ENCODE results near the gene MSMP. TPM values are rescaled to one million over a fixed set of nuclear protein-coding genes. Genes with fewer than 3 reads are reported as not detected.

The MSMP gene
- total and polyA plus RNA-seq, 10 of the 15 experiments (the other 5 are each of a cell fraction or from before 2014, with no cell fraction given) = 0.33 to 2.4 (median 0.86) TPM; not detected in 4

DNA sequence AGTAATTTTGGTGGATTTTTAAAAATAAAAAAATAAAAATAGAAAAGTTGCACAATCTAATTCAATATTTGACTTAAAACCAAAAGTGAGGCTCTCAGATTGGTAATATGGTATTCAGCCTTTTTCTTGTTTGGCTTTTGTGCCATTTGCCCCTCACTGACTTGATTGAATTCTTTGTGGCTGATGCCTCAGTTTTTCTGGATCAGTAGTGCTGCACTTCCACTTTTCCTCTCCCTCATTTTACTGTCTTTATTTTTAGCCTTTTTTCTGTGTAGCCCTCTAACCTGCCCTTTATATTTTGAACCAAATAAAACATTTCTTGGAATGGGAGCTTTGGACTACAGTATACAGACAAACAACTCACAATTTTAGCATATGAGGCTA lies 3.8 kb upstream of the MSMP start:
- in situ Hi-C loops (cut with MboI) (no loop called here), intact Hi-C loops (cut with micrococcal nuclease; ENCODE audit: unreplicated experiment) (loop anchor here (2.0 kb wide), 1 partner anchor 25 kb away; the partner anchor contains the start of genes CREB3 and TLN1)
- BruUV-seq (replicated peaks) = no TSS peak
- Histone ChIP-seq H3K27me3 (replicated peaks in 1 of 2; ENCODE audit: control insufficient read depth in 2 of 2, insufficient read depth in 2 of 2, low read length in 1 of 2) (no peaks in the 10 kb centered on the region), H3K9ac (ENCODE audit: control insufficient read depth, insufficient read depth, low read length) (peak overlapping the region; percentile 97), H2AFZ (ENCODE audit: control insufficient read depth, low read depth, low read length) (no peak overlapping the region), H3K4me1 (ENCODE audit: control insufficient read depth, insufficient read depth, low read length) (peaks cover 22% of the 10 kb centered on the region), H3K4me3 (peak overlapping the region; percentile 87), H3K27ac (ENCODE audit: control insufficient read depth, insufficient read depth) (peak overlapping the region; percentile 98), H3K4me2 (ENCODE audit: control insufficient read depth, insufficient read depth) (peak overlapping the region; percentile 90), H3K9me3 (replicated peaks; ENCODE audit: control insufficient read depth, insufficient read depth, low read length) (no peaks in the 10 kb centered on the region), H4K20me1 (ENCODE audit: control insufficient read depth, insufficient read depth) (no peaks in the 10 kb centered on the region), H3K36me3 (ENCODE audit: control insufficient read depth in 2 of 2, insufficient read depth in 2 of 2, low read length in 1 of 2) (peaks cover 0 to 8% of the 10 kb centered on the region in 2 experiments; a peak in 2 of 4 replicates), H3K79me2 (ENCODE audit: control insufficient read depth, insufficient read depth, low read length) (peaks cover 33% of the 10 kb centered on the region)
- DNase-seq (ENCODE audit: low read depth, low spot score) = no peak
- ChIA-PET POLR2A (interaction anchor here (1.0 to 1.6 kb wide), 3 partner anchors 25 to 100 kb away, joined by 3 to 13 read pairs (median 4); partner anchors contain the start of genes CCDC107, CREB3, RMRP and TLN1), CTCF (interaction anchor here (0.8 to 2.3 kb wide), 9 partner anchors 8 to 61 kb away, joined by 3 to 7 read pairs (median 4); partner anchors contain the start of genes CREB3, RGP1, SPAG8 and TLN1), SMC1A (ENCODE audit: uncharacterized antibody, unreplicated experiment) (interaction anchor here (0.7 to 3.2 kb wide), 3 partner anchors 10 to 31 kb away, joined by 3 to 19 read pairs (median 11); partner anchors contain the start of genes GBA2 and RGP1), RAD21 (ENCODE audit: unreplicated experiment) (no interaction called here)
- no peak for FAIRE-seq
- TF ChIP-seq, protein P1, sequence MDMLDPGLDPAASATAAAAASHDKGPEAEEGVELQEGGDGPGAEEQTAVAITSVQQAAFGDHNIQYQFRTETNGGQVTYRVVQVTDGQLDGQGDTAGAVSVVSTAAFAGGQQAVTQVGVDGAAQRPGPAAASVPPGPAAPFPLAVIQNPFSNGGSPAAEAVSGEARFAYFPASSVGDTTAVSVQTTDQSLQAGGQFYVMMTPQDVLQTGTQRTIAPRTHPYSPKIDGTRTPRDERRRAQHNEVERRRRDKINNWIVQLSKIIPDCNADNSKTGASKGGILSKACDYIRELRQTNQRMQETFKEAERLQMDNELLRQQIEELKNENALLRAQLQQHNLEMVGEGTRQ (IDR thresholded peaks at IDR 0.05; ENCODE audit: borderline replicate concordance, low read depth, low read length) = no peak
- TF ChIP-seq SPI1 (IDR thresholded peaks at IDR 0.05; ENCODE audit: borderline replicate concordance, insufficient read depth, low read depth, low read length) = peak; percentile 18; the same call in 1 of the 2 replicates
- ATAC-seq = no peak

DNA sequence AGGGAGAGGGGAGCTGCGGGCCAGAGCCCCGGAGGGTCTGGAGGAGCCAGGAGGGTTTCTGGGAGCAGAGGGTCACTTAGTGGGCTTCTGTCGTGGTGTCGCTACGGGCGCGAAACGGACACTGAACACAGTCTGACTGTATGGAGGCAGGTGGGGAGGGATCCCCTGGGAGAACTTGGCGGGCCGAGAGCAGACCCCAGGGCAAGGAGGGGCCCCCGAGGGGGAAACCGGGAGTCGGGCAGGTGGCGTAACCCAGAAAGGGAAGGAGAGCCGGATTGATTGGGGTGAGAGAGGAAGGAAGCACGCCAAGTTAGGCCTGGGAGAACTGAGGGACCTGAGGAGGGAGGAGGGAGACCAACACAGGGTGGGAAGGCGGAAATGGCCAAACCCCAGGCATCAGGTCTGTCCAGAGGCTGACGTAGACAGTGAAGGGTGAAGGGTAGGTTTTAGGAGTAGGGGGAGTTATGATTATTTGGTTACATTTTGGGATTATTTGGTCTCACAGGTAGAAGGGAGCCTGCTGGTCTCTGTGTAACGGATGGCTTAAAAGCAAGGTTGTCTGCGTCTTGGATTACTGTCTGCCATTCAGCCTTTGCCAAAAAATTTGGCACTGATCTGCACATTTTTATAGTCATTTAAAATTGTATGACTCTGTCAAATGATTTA lies 3.3 kb upstream of the MSMP start:
- BruUV-seq (replicated peaks) = no TSS peak
- Histone ChIP-seq H4K20me1 (ENCODE audit: control insufficient read depth, insufficient read depth) (no peaks in the 10 kb centered on the region), H3K27ac (ENCODE audit: control insufficient read depth, insufficient read depth) (peak overlapping the region; percentile 98), H3K79me2 (ENCODE audit: control insufficient read depth, insufficient read depth, low read length) (peaks cover 33% of the 10 kb centered on the region), H3K4me2 (ENCODE audit: control insufficient read depth, insufficient read depth) (peak overlapping the region; percentile 90), H2AFZ (ENCODE audit: control insufficient read depth, low read depth, low read length) (peak overlapping the region; percentile 87), H3K27me3 (replicated peaks in 1 of 2; ENCODE audit: control insufficient read depth in 2 of 2, insufficient read depth in 2 of 2, low read length in 1 of 2) (no peaks in the 10 kb centered on the region), H3K9me3 (replicated peaks; ENCODE audit: control insufficient read depth, insufficient read depth, low read length) (no peaks in the 10 kb centered on the region), H3K4me3 (peak overlapping the region; percentile 87), H3K36me3 (ENCODE audit: control insufficient read depth in 2 of 2, insufficient read depth in 2 of 2, low read length in 1 of 2) (peaks cover 1 to 11% of the 10 kb centered on the region in 2 experiments; a peak in 3 of 4 replicates), H3K9ac (ENCODE audit: control insufficient read depth, insufficient read depth, low read length) (peak overlapping the region; percentile 97), H3K4me1 (ENCODE audit: control insufficient read depth, insufficient read depth, low read length) (peaks cover 22% of the 10 kb centered on the region)
- in situ Hi-C loops (cut with MboI) = no loop called here
- ChIA-PET POLR2A (interaction anchor here (0.7 to 1.5 kb wide), 9 partner anchors 9 to 99 kb away, joined by 3 to 7 read pairs (median 4); partner anchors contain the start of genes CCDC107, CREB3, HINT2 and RMRP), CTCF (interaction anchor here (0.6 to 2.0 kb wide), 26 partner anchors 10 to 706 kb away, joined by 3 to 27 read pairs (median 6); partner anchors contain the start of genes CCDC107, HINT2, RMRP and SPAG8), SMC1A (ENCODE audit: uncharacterized antibody, unreplicated experiment) (interaction anchor here (0.7 to 2.2 kb wide), 8 partner anchors 9 to 125 kb away, joined by 3 to 11 read pairs (median 3); partner anchors contain the start of genes ARHGEF39, CCDC107, GBA2 and RGP1), RAD21 (ENCODE audit: unreplicated experiment) (interaction anchor here (1.0 to 1.6 kb wide), 5 partner anchors 9 to 110 kb away, joined by 3 to 9 read pairs (median 6); partner anchors contain the start of genes CCDC107, GBA2, RGP1 and RMRP)
- WGBS (ENCODE audit: insufficient coverage, insufficient replicate concordance, low lambda C conversion rate, missing lambda C conversion rate) = 3% methylated on average over 20 of the region's 20 CpGs
- intact Hi-C loops (cut with micrococcal nuclease; ENCODE audit: unreplicated experiment) = loop anchor here (2.0 kb wide), 1 partner anchor 25 kb away; the partner anchor contains the start of genes CREB3 and TLN1
- ATAC-seq = peak; percentile 79
- DNase-seq (ENCODE audit: low read depth, low spot score) = no peak
- peak; percentile 86 for FAIRE-seq
- TF ChIP-seq, protein P1 (IDR thresholded peaks at IDR 0.05; ENCODE audit: borderline replicate concordance, low read depth, low read length) = no peak
- TF ChIP-seq KLF5 (IDR thresholded peaks at IDR 0.05; ENCODE audit: partially characterized antibody) (no peak), JUND (IDR thresholded peaks at IDR 0.05; ENCODE audit: low read depth, low read length) (no peak), EED (IDR thresholded peaks at IDR 0.05; ENCODE audit: low read depth) (peak; percentile 93), NR2C1 (IDR thresholded peaks at IDR 0.05) (no peak), SIN3A (IDR thresholded peaks at IDR 0.05; ENCODE audit: low read depth, low read length) (0 out of 2 replicates have a peak, but pooled peaks have one; percentile 33), ZNF24 (IDR thresholded peaks at IDR 0.05) (no peak)
- TF ChIP-seq, protein P2, sequence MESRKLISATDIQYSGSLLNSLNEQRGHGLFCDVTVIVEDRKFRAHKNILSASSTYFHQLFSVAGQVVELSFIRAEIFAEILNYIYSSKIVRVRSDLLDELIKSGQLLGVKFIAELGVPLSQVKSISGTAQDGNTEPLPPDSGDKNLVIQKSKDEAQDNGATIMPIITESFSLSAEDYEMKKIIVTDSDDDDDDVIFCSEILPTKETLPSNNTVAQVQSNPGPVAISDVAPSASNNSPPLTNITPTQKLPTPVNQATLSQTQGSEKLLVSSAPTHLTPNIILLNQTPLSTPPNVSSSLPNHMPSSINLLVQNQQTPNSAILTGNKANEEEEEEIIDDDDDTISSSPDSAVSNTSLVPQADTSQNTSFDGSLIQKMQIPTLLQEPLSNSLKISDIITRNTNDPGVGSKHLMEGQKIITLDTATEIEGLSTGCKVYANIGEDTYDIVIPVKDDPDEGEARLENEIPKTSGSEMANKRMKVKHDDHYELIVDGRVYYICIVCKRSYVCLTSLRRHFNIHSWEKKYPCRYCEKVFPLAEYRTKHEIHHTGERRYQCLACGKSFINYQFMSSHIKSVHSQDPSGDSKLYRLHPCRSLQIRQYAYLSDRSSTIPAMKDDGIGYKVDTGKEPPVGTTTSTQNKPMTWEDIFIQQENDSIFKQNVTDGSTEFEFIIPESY (IDR thresholded peaks at IDR 0.05) = no peak; the same call in 1 of the 2 replicates

All from GM12878 (cell line).